HUES64 (cell line): ENCODE results near the gene SLC4A1.

Source experiments
- H3K27ac ChIP-seq: 2 replicates; pipeline ENCODE4 v1.7.0; 2013; ENCODE audit warnings: low read depth, low read length, inconsistent platforms
- H3K27me3 ChIP-seq: 2 replicates; pipeline ENCODE4 v1.6.1; 2013; ENCODE audit warnings: mild to moderate bottlenecking, low read length; ENCODE audit not compliant: insufficient read depth
- H3K36me3 ChIP-seq: 2 replicates; pipeline ENCODE4 v1.6.1; 2013; ENCODE audit warnings: mild to moderate bottlenecking, low read length; ENCODE audit not compliant: insufficient read depth
- H3K4me1 ChIP-seq: 2 replicates; pipeline ENCODE4 v1.6.1; 2013; ENCODE audit warnings: mild to moderate bottlenecking, low read length, moderate library complexity; ENCODE audit not compliant: insufficient read depth
- H3K4me3 ChIP-seq: 2 replicates; pipeline ENCODE4 v1.5.1; 2013; ENCODE audit warnings: mild to moderate bottlenecking, low read length, moderate library complexity
- H3K9ac ChIP-seq: 2 replicates; pipeline ENCODE4 v1.6.1; 2013; ENCODE audit warnings: mild to moderate bottlenecking, low read depth, low read length
- H3K9me3 ChIP-seq: 2 replicates; pipeline ENCODE4 v1.6.1; 2013; ENCODE audit warnings: low read depth, low read length; ENCODE audit not compliant: insufficient read depth
- WGBS: fragments of 150-250, 120-280 bp; methylation state at CpG from one replicate; pipeline ENCODE4 v1.1.7; 2013; ENCODE audit warnings: missing lambda C conversion rate; 5-methylcytosine and 5-hydroxymethylcytosine counted together

The SLC4A1 gene

GRCh38 chr17:44219108-44219615 lies 48.8 kb downstream of the SLC4A1 start:
- H3K27ac ChIP-seq = peak overlapping the region; percentile 97
- under 1% methylated on average over 73 of the region's 73 CpGs for WGBS
- H3K9me3 ChIP-seq = no peaks in the 10 kb centered on the region
- peak overlapping the region; percentile 82 for H3K4me3 ChIP-seq
- H3K36me3 ChIP-seq = peaks cover 31% of the 10 kb centered on the region
- H3K9ac ChIP-seq = peak overlapping the region; percentile 98
- H3K4me1 ChIP-seq = peaks cover 12% of the 10 kb centered on the region
- H3K27me3 ChIP-seq = no peaks in the 10 kb centered on the region; the same call in 1 of the 2 replicates

GRCh38 chr17:44218344-44219107 lies 49.4 kb downstream of the SLC4A1 start:
- H3K4me3 ChIP-seq = peak overlapping the region; percentile 82
- no peaks in the 10 kb centered on the region; the same call in 1 of the 2 replicates for H3K27me3 ChIP-seq
- WGBS = under 1% methylated on average over 69 of the region's 89 CpGs
- no peaks in the 10 kb centered on the region for H3K9me3 ChIP-seq
- H3K9ac ChIP-seq = peak overlapping the region; percentile 98
- peak overlapping the region; percentile 97 for H3K27ac ChIP-seq
- peaks cover 12% of the 10 kb centered on the region for H3K4me1 ChIP-seq
- H3K36me3 ChIP-seq = peaks cover 38% of the 10 kb centered on the region

GRCh38 chr17:44217738-44218343 lies 50.1 kb downstream of the SLC4A1 start:
- H3K9me3 ChIP-seq = no peaks in the 10 kb centered on the region
- peaks cover 44% of the 10 kb centered on the region for H3K36me3 ChIP-seq
- H3K9ac ChIP-seq = peak overlapping the region; percentile 85
- H3K4me3 ChIP-seq = peak overlapping the region; percentile 82
- peaks cover 9% of the 10 kb centered on the region for H3K4me1 ChIP-seq
- 20% methylated on average over 10 of the region's 10 CpGs for WGBS
- peak overlapping the region; percentile 97 for H3K27ac ChIP-seq
- no peaks in the 10 kb centered on the region; the same call in 1 of the 2 replicates for H3K27me3 ChIP-seq

- Histone ChIP-seq H3K27me3 (no peaks in the 10 kb centered on the region), H3K9me3 (no peaks in the 10 kb centered on the region), H3K4me3 (no peak overlapping the region), H3K36me3 (peaks cover 49% of the 10 kb centered on the region), H3K4me1 (peaks cover 5% of the 10 kb centered on the region; the same call in 1 of the 2 replicates), H3K27ac (no peak overlapping the region), H3K9ac (no peak overlapping the region)
- 91% methylated on average over 5 of the region's 5 CpGs for WGBS
Observed at GRCh38 chr17:44216694-44217093, 51.2 kb downstream of the SLC4A1 start.

GRCh38 chr17:44216173-44216572 lies 51.8 kb downstream of the SLC4A1 start:
- no peak overlapping the region for H3K4me3 ChIP-seq

GRCh38 chr17:44214896-44215295 lies 53.0 kb downstream of the SLC4A1 start:
- Histone ChIP-seq H3K4me3 (no peak overlapping the region), H3K27ac (no peak overlapping the region), H3K9ac (no peak overlapping the region), H3K27me3 (no peaks in the 10 kb centered on the region), H3K36me3 (peaks cover 61% of the 10 kb centered on the region), H3K4me1 (peaks cover 5% of the 10 kb centered on the region; the same call in 1 of the 2 replicates), H3K9me3 (no peaks in the 10 kb centered on the region)
- 93% methylated on average over 6 of the region's 6 CpGs for WGBS

More at GRCh38 chr17:44216173-44216572, 51.8 kb downstream of the SLC4A1 start:
- Histone ChIP-seq H3K36me3 (peaks cover 54% of the 10 kb centered on the region), H3K9ac (no peak overlapping the region), H3K27ac (no peak overlapping the region), H3K9me3 (no peaks in the 10 kb centered on the region), H3K4me1 (peaks cover 5% of the 10 kb centered on the region; the same call in 1 of the 2 replicates), H3K27me3 (no peaks in the 10 kb centered on the region)
- WGBS = 90% methylated on average over 4 of the region's 5 CpGs

- Histone ChIP-seq H3K4me1 (peaks cover 5% of the 10 kb centered on the region; the same call in 1 of the 2 replicates), H3K27ac (no peak overlapping the region), H3K27me3 (no peaks in the 10 kb centered on the region), H3K36me3 (peaks cover 68% of the 10 kb centered on the region), H3K9ac (no peak overlapping the region), H3K9me3 (no peaks in the 10 kb centered on the region), H3K4me3 (no peak overlapping the region)
- 97% methylated on average over 1 of the region's 1 CpG for WGBS
Observed at GRCh38 chr17:44214230-44214494, 53.8 kb downstream of the SLC4A1 start.

- Histone ChIP-seq H3K9ac (no peak overlapping the region), H3K36me3 (peaks cover 74% of the 10 kb centered on the region), H3K4me1 (peaks cover 5% of the 10 kb centered on the region; the same call in 1 of the 2 replicates), H3K27ac (no peak overlapping the region), H3K27me3 (no peaks in the 10 kb centered on the region), H3K4me3 (no peak overlapping the region), H3K9me3 (no peaks in the 10 kb centered on the region)
- WGBS = 94% methylated on average over 15 of the region's 15 CpGs
Observed at GRCh38 chr17:44213403-44214229, 54.3 kb downstream of the SLC4A1 start.

GRCh38 chr17:44212507-44213402 lies 55.2 kb downstream of the SLC4A1 start:
- Histone ChIP-seq H3K9me3 (no peaks in the 10 kb centered on the region), H3K4me1 (peaks cover 3% of the 10 kb centered on the region; the same call in 1 of the 2 replicates), H3K9ac (no peak overlapping the region), H3K4me3 (no peak overlapping the region), H3K27ac (no peak overlapping the region), H3K36me3 (peaks cover 82% of the 10 kb centered on the region), H3K27me3 (no peaks in the 10 kb centered on the region)
- 93% methylated on average over 31 of the region's 31 CpGs for WGBS
